Retinal pigment epithelial cell (primary cell): Measurements from ENCODE around the gene GNRHR.
"Not testable (repeated sequence)": the region's sequence is repeated elsewhere in the genome, so short reads cannot be mapped to it uniquely, and the experiment has no call there.

Experiments
- DNase-seq: peaks from one replicate; pipeline ENCODE4 v3.0.0-alpha.2; 2010; ENCODE audit warnings: low read depth
- H3K4me3 ChIP-seq: 2 replicates; pipeline ENCODE4 v1.5.1; 2011; ENCODE audit warnings: mild to moderate bottlenecking, low read length, control low read depth, moderate library complexity
- TF ChIP-seq, protein P1 (sequence below): conservative IDR thresholded peaks from 2 replicates; pipeline ENCODE4 v1.5.1; 2011; ENCODE audit warnings: low read depth, low read length, control low read depth, inconsistent platforms

The GNRHR gene

DNA sequence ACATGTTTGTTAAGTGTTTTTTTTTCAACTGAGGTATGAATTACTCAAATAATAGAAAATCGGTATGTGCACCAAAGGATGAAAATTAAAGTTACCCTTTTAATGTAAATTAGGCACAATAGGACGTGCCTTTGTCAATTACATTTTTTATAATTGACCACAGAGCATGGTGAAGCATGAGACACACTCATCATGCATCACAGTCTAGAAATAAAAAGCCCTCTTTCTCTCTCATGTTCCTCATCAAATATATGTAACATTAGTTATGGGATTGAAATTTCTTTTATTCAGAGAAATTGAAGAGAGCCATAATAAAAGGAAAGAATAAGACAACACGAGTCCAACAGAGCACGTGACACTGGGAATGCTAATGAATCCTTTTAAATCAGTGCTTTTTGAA is 3.5 kb downstream of the GNRHR start:
- DNase-seq, result no peak
- H3K4me3 ChIP-seq, result no peak overlapping the region
- TF ChIP-seq, protein P1, sequence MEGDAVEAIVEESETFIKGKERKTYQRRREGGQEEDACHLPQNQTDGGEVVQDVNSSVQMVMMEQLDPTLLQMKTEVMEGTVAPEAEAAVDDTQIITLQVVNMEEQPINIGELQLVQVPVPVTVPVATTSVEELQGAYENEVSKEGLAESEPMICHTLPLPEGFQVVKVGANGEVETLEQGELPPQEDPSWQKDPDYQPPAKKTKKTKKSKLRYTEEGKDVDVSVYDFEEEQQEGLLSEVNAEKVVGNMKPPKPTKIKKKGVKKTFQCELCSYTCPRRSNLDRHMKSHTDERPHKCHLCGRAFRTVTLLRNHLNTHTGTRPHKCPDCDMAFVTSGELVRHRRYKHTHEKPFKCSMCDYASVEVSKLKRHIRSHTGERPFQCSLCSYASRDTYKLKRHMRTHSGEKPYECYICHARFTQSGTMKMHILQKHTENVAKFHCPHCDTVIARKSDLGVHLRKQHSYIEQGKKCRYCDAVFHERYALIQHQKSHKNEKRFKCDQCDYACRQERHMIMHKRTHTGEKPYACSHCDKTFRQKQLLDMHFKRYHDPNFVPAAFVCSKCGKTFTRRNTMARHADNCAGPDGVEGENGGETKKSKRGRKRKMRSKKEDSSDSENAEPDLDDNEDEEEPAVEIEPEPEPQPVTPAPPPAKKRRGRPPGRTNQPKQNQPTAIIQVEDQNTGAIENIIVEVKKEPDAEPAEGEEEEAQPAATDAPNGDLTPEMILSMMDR, result no peak

DNA sequence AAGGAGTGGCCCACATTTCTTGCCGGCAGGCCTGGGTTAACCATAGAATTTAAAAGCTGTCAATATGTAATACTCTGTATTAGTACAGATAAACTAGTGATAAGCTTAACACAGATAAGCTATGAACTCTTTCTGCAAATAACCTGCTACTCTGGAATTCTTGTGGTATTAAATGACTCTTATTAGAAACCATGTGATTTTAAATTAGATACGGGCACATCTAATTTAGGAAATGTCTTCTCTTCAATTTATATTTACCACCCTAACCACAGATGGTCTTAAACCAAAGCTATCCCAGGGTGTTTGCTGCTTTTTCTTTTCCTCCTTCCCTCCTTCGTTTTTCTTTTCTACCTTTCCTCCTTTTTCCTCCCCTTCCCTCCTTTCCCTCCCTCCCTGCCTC is 4.9 kb downstream of the GNRHR start:
- TF ChIP-seq, protein P1, result no peak
- no peak overlapping the region for H3K4me3 ChIP-seq
- no peak for DNase-seq

DNA sequence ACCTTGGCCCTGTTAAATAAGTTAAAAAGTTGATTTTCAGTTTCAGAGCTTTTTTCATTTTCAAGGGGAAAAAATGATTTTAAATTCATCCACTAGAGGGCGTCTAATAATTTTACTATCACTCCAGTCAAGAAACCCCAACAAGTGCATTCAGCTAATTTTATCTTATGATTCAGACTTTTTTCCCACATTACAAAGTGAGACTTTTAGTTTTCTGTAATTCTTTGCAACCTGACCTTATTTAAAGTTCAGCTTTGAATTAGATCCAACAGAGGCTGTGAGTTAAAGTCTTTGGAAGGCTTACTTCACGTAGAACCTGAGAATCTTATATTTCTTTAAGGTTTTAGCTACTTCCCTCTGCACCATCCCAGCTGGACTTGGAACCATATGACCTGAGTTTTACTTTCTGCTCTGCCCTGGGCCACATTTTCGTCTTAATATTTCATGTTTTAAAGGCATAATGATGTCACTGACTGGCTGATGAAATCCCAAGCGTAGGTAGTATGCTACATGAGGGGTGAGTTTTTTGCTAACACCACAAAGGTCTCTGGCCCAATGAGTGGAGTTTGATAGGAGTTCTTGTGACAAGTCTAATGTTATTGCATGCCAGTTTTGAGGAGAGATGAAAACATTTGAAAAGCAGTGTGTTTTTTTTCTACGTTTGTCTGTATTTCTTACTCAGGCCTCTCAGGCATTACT is 7.2 kb downstream of the GNRHR start:
- no peak for DNase-seq
- no peak overlapping the region for H3K4me3 ChIP-seq
- TF ChIP-seq, protein P1, result peak; percentile 45

DNA sequence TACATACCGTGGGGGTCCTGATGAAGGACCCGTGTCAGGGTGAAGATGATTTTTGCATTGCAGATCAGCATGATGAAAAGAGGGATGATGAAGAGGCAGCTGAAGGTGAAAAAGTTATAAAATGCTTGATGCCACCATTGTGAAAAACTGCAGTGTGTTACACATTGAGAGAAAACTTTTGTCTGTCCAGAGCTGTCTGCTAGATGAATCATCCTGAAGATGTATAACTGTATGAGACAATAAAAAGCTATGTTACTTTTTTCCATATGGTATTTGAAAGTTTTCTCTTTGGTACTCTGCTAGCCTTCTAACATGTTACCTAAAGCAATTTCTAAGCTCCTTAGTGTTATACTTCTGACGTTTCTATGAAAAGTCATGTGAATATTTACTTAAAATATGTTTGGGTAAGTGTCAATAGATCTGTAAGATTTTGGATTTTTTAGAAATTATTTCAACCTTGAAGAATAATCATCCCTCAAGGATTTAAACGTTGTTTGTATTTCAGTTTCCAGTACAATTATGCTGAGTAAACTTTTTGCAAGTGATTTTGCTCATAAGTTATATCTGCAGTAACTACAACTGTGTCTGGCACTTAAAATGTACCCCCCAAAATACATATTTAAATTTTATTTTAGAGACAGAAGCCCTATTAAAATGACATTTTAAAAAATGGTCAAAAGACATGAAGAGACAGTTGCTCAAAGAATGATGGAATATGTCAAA is 9.5 kb downstream of the GNRHR start:
- TF ChIP-seq, protein P1, result no peak

DNA sequence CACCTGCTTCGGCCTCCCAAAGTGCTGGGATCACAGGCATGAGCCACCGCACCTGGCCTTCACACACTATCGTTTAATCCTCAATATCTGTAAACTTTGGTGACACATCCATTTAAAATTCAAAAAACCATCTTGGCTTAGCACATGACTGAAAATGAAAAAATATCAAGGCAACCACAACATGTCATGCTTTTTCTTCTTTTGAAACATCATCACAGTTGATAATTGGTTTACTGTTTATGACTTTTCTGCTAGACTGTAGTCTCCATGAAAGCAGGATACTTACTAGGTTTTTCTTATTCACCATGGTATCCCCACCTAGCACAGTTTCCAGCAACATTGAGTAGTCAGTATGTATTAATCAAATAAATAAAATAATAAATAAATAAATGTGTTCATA is 11.0 kb downstream of the GNRHR start:
- DNase-seq, result no peak
- TF ChIP-seq, protein P1, result no peak
- H3K4me3 ChIP-seq, result no peak overlapping the region

More for the DNA sequence above, 9.5 kb downstream of the GNRHR start:
- no peak for DNase-seq
- H3K4me3 ChIP-seq, result no peak overlapping the region

DNA sequence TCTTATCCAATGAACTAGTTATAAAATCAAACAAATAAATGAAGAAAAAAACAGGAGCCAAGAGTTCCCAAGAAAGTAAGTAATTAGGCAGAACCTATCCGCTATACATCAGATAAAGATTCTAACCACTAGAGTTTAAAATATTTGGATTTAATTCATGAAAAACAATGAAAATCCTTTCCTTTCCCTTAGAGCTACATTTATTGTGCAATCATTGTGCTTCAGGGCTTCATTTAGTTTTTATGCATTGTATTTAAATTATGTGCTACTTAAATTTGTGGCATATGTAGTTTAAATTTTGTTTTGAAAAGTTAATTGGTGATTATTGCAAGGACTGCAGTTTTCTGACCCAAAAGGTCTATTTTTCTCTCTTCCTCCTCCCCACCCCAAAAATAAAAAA is 17.9 kb downstream of the GNRHR start:
- DNase-seq, result no peak
- H3K4me3 ChIP-seq, result no peak overlapping the region
- TF ChIP-seq, protein P1, result no peak

DNA sequence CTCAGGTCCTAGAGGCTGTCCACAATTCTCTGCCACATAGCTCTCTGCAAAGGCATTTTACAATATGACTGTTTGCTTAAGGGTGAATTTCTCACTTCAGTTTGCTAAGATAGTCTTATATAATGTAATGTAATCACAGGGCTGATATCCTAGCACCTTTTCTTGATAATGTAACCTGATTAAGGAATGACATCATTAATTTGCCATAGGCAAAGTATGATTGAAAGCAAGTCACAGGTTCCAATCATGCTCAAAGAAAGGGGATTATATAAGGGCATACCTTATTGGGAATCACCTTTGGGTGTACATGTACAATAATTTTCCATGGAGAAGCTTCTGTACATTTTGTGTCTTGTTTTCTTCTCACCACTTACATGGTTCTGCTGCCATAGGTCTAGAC is 18.9 kb downstream of the GNRHR start:
- H3K4me3 ChIP-seq, result no peak overlapping the region
- TF ChIP-seq, protein P1, result no peak
- no peak for DNase-seq

DNA sequence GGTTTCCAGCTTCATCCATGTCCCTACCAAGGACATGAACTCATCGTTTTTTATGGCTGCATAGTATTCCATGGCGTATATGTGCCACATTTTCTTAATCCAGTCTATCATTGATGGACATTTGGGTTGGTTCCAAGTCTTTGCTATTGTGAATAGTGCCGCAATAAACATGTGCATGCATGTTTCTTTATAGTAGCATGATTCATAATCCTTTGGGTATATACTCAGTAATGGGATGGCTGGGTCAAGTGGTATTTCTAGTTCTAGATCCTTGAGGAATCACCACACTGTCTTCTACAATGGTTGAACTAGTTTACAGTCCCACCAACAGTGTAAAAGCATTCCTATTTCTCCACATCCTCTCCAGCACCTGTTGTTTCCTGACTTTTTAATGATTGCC is 23.7 kb downstream of the GNRHR start:
- DNase-seq, H3K4me3 ChIP-seq: not testable (repeated sequence)
